Upper lobe of left lung (tissue), 4 donors: ENCODE measurements around the gene FAM83C.

Source experiments
- EP300 ChIP-seq, 4 donors: sonication (generic); formaldehyde crosslinking; IDR thresholded peaks; one replicate each; pipeline ENCODE4 v1.5.1; 2017; ENCODE audit warnings: antibody characterized with exemption in 4 of 4, control low read depth in 2 of 4
- POLR2A ChIP-seq, 4 donors: fragments of 450-650 bp; IDR thresholded peaks; one replicate each; pipeline ENCODE4 v1.5.1; 2016 to 2017; ENCODE audit warnings: antibody characterized with exemption in 4 of 4, mild to moderate bottlenecking in 2 of 4
- POLR2AphosphoS5 ChIP-seq, 2 donors: sonication (generic); formaldehyde crosslinking; IDR thresholded peaks; one replicate each; pipeline ENCODE4 v1.5.1; 2017; ENCODE audit warnings: antibody characterized with exemption in 2 of 2
- TF ChIP-seq, protein P1 (sequence below), 6 experiments: fragments of 450-650 bp in 4 of 6; fragments of 200-600 bp in 2 of 6; sonication (generic) in 2 of 6; IDR thresholded peaks; one replicate each; pipeline ENCODE4 v1.5.1; 2016 to 2019; ENCODE audit warnings: antibody characterized with exemption in 6 of 6

DNA sequence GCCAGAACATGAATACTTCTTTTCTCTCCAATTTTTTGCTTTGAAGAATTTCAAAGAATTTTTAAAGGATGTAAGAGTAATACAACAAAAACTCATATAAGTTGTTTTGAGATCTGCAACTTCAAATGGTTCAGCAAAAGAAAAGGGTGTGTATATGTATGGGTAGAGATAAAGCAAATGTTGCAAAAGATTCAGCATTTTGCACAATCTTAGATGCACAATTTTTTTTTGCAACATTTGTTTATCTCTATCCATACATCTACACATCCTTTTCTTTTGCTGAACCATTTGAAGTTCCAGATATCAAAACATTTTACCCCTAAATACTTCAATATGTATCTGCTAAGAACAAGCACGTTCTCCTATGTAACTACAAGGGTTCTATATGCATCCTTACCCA, 47.4 kb upstream of the FAM83C start:
- TF ChIP-seq, protein P1, sequence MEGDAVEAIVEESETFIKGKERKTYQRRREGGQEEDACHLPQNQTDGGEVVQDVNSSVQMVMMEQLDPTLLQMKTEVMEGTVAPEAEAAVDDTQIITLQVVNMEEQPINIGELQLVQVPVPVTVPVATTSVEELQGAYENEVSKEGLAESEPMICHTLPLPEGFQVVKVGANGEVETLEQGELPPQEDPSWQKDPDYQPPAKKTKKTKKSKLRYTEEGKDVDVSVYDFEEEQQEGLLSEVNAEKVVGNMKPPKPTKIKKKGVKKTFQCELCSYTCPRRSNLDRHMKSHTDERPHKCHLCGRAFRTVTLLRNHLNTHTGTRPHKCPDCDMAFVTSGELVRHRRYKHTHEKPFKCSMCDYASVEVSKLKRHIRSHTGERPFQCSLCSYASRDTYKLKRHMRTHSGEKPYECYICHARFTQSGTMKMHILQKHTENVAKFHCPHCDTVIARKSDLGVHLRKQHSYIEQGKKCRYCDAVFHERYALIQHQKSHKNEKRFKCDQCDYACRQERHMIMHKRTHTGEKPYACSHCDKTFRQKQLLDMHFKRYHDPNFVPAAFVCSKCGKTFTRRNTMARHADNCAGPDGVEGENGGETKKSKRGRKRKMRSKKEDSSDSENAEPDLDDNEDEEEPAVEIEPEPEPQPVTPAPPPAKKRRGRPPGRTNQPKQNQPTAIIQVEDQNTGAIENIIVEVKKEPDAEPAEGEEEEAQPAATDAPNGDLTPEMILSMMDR (IDR thresholded peaks at IDR 0.05): no peak
- TF ChIP-seq POLR2A (IDR thresholded peaks at IDR 0.05): no peak
- TF ChIP-seq EP300 (IDR thresholded peaks at IDR 0.05): no peak
- TF ChIP-seq POLR2AphosphoS5 (IDR thresholded peaks at IDR 0.05): no peak
